ENCODE measurements around the gene SNAI1.
"Not testable (repeated sequence)": the region's sequence is repeated elsewhere in the genome, so short reads cannot be mapped to it uniquely, and the experiment has no call there.

Gene SNAI1

DNA sequence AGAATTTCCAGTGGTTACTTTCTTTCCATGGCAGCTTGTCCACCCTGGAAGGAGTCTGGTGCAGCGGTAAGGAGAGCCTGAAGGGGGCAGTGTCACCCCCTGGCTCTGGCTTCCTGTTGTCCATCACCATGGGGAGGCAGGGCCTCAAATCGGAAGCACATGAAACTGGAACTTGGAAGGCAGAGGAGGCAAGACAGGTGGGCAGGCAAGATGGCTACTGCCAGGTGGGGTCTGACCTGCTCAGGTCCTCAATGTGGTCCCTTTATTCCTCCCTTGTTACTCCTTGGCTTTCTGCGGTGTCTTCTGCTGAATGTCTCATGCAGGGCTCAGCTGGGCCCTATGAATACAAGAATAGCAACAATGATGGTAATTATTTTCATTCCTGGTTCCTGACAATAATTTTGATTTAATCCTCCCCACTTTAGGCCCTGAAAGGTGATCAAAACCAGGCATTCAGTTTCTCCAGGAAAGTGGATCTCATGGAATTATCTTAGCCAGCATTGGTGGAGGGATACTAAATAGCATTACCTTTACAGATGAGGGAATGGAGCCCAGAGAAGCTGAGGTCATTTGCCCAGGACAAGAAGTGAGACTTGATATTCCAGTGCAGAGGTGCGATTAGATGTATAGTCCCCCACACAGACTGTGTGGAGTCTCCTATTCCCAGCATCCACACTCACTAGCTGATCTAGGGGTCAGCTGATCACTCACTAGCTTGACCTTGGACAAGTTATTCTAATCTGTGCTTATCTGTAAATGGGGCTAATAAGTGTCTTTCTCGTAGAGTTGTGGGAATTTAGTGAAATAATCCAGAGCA lies 17.6 kb upstream of the SNAI1 start:
- DNase-seq, result peak in 1 of 2 donors; percentile 32

DNA sequence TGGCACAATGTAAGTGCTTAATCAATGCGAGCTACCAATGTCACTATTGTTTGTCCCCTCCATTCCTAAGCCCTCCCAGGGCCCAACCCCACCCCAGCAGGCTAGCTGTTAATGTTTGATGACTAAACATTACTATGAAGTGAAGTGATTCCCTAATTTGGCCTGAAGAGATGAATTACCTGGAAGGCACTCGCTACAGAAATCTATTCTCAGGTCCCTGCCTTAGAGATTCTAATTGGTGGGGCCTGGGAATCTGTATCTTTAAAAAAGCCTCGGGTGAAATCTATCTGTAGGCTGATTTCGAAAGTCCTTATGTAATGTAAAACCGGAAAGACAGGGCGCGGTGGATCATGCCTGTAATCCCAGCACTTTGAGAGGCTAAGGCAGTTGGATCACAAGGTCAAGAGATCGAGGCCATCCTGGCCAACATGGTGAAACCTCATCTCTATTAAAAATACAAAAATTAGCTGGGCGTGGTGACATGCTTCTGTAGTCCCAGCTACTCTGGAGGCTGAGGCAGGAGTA lies 16.9 kb upstream of the SNAI1 start:
- DNase-seq, result no peak

DNA sequence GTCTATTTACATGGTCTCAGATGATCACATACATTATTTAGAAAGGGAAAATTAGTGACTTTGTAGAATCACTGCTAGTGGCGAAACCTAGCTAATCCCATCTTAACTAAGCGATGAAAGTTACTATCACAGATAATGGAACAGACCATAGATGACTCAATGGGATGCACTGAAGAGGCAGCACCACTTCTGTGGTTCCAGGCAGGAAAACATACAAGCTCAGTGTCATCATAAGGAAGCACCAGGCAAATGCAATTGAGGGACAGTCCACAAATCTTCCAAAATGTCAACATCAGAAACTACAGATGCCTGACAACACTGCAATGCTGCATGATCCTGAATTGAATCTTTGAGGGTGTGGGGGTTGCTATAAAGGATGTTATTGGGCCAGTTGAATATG lies 15.9 kb upstream of the SNAI1 start:
- DNase-seq, result no peak

DNA sequence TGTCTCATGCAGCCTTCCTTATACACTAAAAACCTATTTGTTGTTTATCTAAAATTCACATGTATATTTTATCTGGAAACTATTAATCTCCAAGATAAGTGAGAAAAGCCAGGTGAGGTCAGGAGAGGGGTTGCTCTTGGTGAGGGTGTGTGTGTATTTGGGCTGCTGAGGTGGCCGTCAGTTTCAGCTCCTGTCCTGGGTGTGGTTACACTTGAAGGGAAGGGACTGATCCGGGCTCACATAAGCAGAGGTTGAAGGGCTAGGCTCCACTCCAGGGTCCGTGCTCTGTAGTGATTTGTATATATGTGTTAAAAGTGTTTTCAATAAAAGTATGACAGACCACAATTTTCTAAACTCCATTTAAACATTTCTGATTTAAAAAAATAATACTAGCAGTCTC lies 13.5 kb upstream of the SNAI1 start:
- DNase-seq, result no peak

DNA sequence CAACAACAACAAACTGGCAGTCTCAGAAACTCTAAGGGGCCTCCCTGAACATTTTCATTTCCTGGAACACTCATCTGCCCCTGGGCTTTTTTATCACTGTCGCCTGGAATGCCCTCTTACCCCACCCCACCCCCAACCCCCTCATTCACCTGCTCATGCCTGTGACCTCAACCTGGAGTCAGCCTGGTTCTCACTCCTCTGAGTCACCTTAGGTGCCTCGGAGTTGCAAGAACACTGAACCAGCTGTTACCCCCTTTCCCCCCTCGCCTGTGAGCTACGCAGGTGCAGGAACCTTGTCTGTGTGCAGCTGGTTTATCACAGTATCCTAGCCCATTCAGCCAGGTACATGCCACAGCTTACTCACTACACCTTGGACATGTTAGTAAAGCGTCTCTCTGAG lies 12.8 kb upstream of the SNAI1 start:
- DNase-seq, result no peak

DNA sequence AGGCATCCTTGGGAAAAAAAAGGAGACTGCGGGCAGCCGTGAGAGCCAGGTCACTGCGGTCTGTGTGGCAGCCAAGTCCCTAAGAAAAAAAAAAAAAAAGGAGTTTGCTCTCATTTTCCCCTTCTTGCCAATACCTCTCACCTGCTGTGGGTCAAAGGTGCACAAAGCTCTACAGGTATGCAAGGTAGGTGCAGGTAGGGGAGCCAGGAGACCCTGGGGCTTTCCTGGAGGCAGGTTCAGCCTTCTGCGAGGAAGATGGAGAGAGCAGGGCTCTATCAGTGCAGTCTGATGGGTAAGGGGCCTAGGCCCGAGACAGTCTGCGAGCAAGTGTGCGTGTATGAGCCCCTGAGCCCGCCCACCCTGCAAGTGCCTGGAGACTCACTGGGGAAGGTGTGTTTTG lies 12.3 kb upstream of the SNAI1 start:
- no peak for DNase-seq

DNA sequence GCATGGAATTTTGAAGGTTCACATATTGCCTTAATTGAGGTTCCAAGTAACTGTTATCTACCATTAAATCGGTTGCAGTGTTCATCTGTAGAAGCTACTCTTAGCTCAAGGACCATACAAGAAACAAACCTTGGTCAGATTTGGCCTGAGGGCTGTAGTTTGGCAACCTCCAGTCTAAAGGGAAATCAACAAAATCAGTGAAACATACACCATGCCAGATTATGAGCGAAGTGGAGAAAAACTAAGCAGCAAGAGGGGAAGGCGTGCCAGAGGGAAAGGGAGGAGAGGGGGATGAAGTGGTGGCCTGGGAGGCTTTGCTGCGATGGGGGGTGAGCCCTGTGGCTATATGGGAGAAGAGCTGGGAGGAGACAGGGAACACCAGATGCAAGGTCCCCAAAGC lies 8.8 kb upstream of the SNAI1 start:
- no peak for DNase-seq

DNA sequence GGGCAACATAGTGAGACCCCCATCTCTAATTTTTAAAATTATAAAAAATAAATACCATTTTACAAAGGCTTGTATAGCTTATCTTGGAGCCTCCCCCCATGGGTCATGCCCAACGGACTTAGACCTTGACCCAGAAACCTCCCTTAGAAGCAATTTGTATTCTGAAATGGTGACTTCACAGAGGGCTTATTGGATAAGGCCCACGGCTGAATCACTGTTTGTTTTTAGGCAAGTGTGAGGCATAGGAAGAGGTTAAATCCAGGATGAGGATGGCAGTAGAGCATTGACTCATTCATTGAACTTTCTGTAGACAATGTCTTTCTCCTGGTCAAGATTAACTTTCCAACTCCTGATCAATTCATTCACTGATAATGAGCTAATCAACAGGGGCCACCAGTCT lies 6.2 kb upstream of the SNAI1 start:
- no peak for DNase-seq

DNA sequence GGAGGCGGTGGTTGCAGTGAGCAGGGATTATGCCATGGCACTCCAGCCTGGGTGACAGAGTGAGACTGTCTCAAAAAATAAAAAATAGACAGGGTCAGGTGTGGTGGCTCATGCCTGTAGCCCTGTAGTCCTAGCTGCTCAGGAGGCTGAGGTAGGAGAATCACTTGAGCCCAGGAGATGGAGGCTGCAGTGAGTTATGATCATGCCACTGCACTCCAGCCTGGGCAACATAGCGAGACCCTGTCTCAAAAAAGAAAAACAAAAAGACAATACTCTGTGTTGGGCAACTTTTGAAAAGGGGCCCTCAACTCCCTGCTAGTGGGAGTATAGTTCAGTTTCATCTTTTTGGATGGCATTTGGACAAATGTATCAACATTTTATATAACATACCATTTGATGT lies 5.0 kb upstream of the SNAI1 start:
- not testable (repeated sequence) for DNase-seq

DNA sequence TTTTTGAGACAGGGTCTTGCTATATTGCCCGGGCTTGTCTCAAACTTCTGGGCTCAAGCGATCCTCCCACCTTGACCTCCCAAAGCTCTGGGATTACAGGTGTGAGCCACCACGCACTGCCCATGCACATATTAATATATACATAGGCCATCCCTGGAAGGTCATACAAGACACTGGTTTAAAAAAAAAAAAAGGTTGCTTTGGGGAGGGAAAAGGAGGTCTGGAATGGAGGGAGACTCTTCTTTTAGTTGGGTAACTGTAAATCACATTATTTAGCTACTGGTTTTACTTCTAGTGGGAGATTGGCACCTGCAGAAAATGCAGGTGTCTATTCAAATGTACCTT lies 4.1 kb upstream of the SNAI1 start:
- no peak for DNase-seq

DNA sequence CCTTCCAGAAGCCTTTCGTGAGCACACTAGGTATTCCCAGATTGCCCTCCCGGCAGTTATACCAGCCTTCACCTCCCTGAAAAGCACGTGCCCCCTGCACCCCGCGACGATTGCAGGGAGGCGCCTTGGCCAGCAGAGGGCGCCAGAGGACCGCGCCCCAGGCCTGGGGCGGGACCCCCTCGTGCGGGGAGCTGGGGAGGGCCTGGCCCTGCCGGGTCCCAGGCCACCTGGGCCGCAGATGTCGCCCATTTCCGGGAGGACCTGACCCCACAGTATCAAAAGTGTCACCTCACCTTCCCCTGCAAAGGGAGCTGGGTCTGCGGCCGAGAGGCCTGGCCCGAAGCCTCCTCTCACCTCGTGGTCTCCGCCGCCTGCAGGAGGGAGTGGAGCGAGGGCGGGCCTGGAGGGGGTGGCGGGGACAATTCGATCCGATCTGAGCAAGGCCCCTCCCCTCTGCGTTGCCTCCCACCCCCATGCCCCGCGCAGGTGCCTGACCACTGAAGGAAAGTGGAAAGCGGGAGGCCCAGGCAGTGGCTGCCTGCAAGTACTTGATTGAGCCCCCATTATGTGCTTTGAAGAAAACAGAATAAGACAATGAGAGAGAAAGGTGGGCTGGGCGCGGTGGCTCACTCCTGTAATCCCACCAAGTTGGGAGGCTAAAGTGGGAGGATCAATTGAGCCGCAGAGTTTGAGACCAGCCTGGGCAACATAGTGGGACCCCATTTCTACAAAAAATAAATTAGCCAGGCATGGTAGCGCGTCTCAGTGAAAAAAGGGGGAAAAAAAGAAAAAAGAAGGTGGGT lies 3.5 kb upstream of the SNAI1 start:
- peak; percentile 71 to 75 for DNase-seq

DNA sequence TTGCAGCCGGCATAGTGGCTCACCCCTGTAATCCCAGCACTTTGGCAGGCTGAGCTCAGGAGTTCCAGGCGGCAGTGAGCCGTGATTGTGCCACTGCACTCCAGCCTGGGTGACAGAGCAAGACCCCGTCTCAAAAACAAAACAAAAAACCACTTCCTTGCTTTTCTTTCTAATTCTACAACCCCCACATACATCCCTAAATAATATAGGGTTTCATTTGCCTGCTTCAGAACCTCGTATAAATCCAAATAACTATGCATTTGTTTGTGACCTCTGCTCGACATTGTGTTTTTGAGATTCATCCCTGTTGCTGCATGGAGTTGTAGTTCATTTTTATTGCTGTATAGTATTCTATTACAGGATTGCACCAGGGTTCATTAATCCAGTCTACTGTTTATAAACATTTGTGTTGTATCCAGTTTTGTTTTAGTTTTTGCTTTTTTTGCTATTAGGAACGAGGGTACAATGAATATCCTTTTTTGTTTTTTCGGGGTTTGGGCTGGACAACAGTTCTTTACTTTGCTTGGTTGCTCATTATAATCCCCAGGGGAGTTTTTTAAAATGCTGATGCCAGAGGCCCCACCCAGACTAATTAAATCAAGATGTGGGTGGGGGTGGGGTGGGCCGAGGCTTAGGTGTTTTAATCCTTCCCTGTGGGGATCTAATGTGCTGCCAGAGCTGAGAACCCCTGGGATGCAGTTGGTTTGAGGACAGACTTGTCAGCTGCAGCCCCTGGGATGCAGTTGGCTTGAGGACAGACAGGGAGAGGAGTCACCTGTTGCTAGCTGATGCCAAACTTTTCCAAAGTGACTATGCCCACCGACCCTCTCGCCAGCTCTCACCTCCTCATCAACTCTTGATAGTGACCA lies 2.4 kb upstream of the SNAI1 start:
- DNase-seq, result no peak

DNA sequence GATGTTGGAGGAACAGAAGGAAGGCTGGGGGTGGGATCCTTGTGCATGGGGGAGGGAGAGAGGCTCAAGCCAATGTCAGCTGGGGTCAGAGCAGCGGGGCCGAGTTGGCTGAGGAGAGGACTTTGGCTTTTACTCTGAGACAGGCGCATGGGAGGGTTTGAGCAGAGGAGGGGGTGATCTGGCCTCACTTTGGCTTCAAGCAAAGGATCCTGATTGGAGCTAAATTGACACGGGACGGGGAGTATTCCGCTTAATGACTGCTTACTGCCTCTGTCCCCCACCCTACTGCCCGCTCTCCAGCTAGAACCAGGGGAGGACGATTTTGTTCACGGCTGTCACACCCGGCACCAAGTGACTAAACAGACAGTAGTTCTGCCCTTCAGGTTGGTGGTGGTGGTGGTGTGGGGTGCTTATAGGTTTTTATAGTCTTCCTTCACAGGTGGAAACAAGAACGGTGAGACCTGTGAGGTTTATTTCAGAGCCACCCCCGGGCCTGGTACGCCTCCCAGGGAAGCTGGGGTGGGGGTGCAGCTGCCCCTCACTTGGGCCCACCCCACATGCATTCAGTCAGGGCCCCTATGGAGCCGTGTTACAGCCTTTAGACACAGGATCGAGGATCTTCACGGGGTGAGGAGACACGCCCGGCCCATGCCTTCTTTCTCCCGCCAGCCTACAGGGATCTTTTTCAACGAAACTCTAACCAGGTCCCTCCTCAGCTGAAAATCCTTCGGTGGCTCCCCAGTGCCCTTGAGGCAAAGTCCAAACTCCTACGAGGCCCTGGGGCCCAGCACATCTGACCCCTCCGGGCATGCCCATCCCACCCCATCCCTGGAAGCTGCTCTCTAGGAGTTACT lies 1.3 kb upstream of the SNAI1 start:
- DNase-seq, result no peak

DNA sequence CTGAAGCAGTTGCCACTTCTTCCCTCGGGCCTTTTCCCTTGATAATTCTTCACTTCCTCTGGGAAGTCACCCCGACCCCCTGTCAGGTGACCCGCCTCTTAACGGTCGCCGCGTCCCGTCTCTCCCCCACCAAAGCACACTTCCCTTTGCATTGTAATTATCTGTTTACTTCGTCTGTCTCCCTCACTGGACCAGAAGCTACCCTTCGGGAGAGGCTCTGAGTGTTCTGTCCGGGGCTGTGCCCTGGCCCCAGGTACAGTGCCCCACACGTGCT lies 771 bp upstream of the SNAI1 start:
- DNase-seq, result no peak

DNA sequence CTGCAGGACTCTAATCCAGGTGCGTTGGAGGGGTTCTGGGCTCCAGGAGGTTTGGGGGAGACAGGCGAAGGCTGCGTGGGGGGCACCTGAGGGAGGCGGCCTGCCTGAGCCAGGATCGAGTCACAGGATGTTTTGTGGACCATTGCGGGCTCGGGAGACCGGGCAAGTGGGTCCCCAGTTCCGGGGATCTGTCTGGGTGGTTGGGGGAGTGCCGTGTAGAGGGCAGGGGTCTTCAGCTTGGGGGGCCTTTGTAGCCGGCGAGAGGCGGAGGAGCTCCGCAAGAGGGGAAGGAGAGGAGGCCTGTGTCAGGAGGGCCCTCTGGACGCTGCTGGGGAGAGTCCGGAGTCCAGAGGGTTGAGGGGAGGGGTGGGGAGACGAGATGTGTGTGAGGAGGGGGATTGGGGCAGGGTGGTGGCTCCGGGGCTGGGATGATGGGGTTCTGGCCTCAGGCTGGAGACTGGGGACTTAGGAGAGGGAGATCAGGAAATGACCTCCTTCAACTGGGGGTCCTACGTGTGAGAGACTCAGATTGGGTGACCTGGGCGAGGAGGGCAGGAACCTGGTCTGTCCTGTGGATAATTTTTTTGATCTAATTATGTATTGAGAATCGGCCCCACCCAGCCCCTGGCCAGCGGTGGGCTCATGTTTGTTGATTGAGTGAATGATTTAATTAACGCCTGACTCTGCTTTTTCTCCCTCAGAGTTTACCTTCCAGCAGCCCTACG lies 505 bp downstream of the SNAI1 start:
- no peak for DNase-seq

DNA sequence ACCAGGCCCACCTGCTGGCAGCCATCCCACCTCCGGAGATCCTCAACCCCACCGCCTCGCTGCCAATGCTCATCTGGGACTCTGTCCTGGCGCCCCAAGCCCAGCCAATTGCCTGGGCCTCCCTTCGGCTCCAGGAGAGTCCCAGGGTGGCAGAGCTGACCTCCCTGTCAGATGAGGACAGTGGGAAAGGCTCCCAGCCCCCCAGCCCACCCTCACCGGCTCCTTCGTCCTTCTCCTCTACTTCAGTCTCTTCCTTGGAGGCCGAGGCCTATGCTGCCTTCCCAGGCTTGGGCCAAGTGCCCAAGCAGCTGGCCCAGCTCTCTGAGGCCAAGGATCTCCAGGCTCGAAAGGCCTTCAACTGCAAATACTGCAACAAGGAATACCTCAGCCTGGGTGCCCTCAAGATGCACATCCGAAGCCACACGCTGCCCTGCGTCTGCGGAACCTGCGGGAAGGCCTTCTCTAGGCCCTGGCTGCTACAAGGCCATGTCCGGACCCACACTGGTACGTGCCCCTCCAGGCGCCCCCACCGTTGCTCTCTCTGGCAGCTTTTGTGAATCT lies 1.1 kb downstream of the SNAI1 start:
- no peak for DNase-seq

DNA sequence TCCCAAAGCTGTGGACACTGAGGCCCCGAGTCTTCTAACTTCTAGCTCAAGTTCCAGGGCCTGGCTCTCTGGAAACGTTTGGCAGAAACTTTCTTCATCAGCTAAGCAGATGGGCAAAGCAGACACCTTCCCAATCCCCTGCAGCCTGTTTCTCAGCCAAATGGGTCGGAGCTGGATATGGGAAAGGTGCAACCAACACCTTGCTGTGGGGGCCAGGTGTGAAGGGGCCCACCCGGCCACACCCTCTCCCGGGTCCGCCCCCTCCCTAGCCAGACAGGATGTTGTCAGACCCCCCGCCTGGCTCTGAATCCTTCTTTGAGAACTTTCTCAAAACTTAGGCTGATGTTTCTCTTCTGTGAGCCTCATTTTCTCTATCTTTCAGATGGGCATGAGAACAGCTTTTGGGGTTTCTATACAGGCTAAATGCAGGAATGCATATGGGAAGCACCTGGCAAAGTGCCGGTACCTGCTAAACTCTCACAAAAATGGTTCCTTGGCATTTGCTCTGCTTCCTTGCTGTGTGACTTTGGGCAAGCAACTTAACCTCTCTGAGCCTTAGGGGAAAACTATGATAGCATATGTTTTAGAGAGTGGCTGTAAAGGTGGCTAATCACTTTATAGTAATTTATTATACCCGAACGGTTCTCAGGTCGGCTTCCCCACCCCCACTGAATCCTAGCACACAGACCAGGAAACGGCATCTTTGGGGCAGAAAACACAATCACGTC lies 1.8 kb downstream of the SNAI1 start:
- no peak for DNase-seq

DNA sequence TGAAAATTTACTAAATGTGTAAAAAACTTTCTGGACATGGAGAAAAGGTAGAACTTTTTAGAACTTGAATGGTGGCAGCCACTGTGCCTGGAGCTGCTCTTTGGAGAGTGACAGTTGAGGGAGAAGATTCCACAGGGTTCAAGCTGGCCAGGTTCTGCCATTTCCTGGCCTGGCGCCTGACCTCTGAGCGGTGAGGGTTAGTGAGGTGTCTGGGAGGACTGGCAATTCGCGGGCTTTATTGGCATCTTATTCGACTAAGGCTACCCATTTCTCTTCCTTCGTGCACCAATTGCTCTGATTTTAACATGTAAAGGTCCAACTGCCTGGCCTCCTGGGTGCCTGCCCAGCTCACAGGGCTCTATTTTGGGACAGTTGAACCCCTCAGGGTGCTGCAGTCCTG lies 2.4 kb downstream of the SNAI1 start:
- DNase-seq, result no peak

DNA sequence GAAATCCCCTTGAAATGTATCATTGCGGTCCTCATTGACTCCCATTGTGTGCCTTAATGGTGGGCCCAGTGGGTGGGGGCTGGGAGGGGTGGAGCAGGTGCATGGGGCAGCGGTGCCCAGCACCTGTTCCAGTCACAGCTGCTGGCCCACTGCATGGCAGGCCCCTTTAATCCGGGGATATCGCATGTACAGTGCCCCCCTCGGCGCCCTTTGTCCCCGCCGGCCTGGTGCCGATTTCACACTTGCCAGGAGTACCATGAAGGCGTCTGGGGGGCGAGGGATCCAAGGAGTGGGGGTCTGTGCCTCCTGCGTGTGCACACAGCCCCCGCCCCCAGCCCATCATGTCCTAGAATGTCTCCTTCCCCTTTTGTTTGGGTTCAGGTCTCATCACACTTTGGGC lies 2.8 kb downstream of the SNAI1 start:
- DNase-seq, result no peak

DNA sequence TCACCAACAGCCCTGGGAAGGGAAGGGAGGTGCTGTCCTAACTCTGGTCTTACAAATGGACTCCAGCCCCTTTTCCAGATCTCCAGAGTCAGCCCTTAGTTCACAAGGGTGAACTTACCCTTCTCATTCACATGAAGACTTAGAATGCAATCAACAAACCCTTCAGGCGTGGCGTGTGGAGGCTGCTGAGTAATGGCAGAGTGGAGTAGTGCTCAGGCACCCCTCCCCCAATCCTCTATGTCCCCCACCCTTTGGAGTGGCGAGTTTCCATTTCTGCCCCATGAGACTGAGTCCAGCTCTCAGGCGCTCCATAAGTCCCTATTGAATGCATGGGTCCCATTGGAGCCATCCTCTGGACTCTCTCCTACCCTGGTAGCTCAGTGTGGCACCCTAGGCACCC lies 3.3 kb downstream of the SNAI1 start:
- no peak for DNase-seq

All from stimulated activated CD4-positive, alpha-beta T cell treated with anti-CD3 and anti-CD28 coated beads, Interleukin-2, amount 100 ng/mL, for 24 hours (primary cell).